ENCODE measurements around the gene HOXD8.

Gene HOXD8

GRCh38 chr2:176173567-176174381 lies 44.3 kb downstream of the HOXD8 start:
- no peak for DNase-seq (ENCODE audit: low read depth in 2 of 2)

- no peak for DNase-seq (ENCODE audit: low read depth in 2 of 2)
Observed at GRCh38 chr2:176174382-176174823, 44.9 kb downstream of the HOXD8 start.

- no peak for DNase-seq (ENCODE audit: low read depth in 2 of 2)
Observed at GRCh38 chr2:176174824-176175708, 45.6 kb downstream of the HOXD8 start.

DNA sequence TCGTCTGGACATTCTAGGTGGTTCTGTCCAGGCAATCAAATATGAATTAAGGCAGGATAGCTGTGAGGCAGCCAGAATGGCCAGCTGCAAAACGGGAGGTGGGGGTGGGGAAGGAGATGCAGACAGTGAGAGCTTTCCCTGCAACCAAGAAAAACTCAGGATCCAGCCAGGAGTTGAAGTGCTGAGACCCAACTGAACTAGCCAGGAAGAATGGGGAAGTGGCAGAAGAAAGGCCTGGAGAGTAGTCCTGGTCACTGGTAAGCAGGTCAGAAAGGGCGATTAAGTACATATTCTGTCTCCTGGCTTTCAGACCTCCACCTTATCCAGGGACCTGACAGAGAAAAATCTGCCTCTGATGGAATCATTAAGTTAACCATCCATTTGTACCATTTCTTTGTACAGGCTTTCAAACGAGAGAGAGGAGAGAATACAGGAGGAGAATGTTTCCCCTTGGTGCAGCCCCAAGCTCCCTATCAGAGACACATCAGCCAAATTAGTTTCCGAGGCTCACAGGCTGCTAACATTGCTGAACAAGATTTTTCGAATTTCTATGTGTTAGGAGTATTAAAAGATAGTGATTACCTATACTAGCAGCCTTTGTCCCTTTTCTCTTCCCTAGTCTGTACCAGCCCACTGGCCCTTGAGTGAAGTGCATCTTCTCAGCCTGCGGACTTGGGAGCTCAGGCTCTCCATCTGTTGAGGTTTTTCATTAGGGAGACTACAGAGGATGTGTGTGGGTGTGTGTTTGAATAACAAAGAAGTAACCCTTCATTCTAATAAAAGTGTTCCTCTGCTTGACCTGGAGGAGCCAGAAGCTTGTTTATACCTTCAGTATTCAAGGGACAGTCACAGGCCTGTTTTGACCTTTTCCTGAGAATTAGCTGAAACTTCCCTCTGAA lies 46.5 kb downstream of the HOXD8 start:
- DNase-seq (ENCODE audit: low read depth in 2 of 2) = no peak

DNA sequence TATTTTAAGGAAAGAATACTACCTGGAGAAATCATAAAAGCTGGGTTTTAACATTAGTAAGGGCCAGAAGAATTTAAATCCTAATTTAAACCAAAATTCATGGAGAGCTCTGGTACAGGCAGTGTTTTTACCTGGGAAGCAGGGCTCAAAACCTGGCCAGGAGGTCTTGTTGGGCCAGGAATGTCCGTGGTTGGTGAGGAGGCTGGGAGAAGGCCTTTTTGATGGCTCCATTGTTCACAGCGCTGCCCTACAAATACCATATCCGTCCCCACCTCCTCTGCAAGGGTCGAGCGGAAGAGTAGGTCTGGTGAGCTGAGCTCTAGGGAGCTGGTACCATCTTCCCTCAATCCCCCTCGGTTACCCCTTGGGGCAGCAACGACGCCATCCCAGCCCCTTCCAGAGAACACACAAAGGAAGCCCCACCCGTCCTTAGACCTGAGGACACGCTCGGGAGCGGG lies 48.1 kb downstream of the HOXD8 start:
- DNase-seq (ENCODE audit: low read depth in 2 of 2) = no peak

DNA sequence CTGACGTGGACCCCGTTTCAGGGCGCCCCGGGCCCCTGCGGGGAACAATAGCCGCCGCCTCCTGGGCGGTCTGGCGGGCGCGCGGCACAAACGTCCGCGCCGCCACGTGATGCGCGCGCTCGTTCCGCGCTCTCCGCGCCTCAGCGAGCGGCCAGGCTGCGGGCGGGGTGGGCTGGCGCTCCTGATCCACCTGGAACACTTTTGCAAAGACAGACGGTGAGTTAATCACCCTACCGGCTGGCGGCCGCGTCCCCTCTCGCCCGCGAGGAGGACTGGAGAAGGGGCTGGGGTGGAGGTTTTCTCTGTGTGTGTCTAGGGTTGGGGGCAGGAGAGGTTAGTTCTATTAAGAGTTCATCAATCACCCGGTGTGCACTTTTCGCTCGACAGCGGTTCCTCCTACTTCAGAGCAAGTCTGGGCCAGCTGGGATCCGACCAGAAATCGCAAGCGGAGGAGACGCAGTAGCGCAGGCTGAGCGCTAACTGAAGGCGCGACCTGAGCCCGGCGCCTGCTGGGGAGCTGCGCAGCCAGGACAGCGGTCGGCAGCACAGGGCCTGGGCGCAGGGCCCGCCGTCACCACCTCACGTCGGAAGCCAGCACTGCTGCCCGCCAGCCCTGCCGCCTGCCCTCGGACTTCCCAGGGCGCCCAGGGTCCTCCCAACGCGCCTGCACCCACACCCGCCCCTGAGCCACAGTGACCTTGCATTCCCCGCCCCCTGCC lies 48.7 kb downstream of the HOXD8 start:
- no peak for DNase-seq (ENCODE audit: low read depth in 2 of 2)

DNA sequence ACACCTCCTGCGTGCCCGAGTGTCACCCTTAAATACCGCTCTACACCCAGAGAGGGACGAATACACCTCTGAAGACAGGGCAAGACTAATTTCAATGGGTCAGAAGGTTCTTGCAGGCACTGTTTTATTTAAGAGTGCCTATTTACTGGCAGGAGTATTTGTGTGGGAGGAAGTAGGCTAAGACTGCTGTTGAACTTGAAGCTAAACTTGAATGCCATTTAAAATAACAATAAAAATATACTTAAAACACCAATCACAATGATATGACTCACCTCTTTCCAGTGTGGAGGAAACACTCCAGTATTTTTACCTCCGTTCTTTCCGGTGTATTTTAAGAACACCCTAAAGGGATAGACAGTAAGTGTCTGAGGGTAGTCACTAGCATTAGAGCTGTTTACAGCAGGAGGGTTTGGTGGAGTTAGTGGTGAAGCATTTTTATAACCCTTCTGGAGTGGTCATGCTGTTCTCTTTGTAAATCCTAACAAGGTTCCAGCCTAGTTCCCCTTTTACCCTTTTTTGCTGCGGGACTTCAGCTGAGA lies 49.3 kb downstream of the HOXD8 start:
- DNase-seq (ENCODE audit: low read depth in 2 of 2) = no peak

GRCh38 chr2:176181551-176181950 lies 52.0 kb downstream of the HOXD8 start:
- no peak for DNase-seq (ENCODE audit: low read depth in 2 of 2)
